Middle frontal gyrus (tissue), 1 donor: Measurements from ENCODE around the gene PIK3R6.
"Not testable (repeated sequence)": the region's sequence is repeated elsewhere in the genome, so short reads cannot be mapped to it uniquely, and the experiment has no call there.

Source experiments
- DNase-seq: peaks from one replicate; pipeline ENCODE4 v3.0.0-alpha.2; 2015; ENCODE audit warnings: low spot score; ENCODE audit errors: extremely low spot score

Gene PIK3R6

DNA sequence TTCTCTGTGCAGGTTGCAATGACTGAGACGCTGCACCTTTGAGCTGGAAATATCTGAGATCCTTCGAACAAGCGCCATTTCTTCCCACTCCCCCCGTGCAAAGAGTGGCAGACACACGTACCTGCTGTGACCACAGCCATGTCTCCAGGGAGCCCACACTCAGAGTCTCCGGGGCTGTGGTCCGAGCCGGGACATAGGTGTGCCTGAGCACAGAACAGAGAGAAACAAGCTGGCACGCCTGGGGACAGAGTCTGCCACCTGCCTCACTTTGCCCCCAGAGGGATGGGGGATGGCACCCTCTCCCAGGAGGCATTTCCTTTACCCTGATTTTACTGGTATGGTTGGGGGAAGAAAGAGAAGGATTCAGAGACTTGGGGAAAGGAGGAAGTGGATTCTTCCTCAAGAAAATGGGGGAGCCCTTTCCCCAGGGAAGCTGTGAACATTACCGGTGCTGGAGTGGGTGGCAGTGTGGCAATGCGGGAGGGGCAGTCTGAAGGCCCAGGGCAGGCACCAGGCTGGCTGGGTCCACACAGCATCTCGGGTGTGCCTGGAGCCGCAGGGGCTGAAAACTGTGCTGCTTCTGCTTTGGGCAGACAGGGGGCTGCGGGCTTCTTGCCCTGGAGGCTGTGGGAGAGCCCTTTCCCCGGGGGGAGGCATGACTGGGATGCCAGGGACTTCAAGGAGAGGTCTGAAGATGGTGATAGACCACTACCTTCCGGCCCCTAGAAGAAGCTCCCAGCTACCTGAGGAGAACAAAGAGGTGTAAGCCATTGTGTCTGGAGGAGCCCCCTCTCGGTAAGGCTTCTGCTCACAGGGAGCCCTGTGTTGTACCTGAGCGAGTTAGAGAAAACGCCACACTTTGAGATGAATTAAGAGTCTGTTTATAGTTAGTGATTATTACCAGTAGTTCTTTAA lies 6.6 kb upstream of the PIK3R6 start:
- no peak for DNase-seq

DNA sequence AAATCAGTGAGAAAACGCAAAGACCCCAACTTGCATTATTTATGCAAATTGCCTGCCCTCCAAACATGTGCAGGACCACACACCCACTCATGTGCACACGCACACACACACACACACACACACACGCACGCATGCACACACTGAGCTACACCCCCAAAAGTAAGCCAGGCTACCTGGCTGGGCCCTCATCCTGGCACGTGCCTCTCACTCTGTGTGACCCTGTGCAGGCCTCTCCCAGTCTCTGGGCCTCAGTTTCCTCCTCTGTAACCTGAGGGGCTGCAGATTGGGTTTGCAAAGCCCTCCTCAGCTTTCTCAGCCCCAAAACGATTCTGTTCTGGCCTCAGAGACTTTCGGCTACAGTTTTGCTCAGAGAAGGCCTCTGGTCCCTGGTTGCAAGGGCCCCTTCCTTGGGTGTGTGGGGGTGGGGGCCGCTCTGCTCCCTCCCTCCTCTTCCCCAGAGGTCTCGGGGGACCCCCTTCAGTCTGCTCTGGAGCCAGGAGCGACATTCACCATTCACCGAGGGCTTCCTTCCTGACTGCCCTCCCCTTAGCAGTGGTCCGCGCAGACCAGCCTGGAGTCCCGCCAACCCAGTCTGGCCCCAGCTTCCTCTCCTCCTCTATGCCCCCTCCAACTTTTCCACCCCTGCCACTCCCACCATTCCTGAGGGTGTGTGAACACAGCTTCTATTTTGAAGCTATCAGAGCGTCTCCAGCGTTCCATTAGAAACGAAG lies 5.4 kb upstream of the PIK3R6 start:
- no peak for DNase-seq

GRCh38 chr17:8872036-8872704 lies 4.7 kb upstream of the PIK3R6 start:
- DNase-seq: no peak

DNA sequence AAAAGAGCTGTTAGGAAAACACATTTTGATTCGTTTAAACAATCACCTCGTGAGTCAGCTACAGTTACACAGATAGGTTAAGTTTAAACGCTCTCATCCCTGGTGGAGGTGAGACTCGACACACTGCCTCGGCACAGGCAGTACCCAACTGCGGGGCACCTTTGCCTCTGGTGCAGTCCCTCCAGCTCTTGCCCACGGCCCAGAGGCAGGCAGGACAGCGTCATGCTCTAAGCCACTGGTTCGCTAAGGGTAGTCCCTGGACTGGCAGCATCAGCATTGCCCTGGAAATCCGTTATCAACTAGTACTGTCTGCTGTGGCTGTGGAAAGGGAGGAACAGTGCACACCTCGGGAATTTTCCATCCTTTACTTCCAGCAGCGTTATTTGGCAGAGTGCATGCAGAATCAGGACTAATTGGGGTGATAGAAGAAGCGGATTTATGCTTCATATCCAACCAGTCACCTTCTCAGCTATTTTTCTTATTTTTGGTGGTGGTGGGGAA lies 3.7 kb upstream of the PIK3R6 start:
- DNase-seq: no peak

GRCh38 chr17:8870406-8871040 lies 3.0 kb upstream of the PIK3R6 start:
- no peak for DNase-seq

DNA sequence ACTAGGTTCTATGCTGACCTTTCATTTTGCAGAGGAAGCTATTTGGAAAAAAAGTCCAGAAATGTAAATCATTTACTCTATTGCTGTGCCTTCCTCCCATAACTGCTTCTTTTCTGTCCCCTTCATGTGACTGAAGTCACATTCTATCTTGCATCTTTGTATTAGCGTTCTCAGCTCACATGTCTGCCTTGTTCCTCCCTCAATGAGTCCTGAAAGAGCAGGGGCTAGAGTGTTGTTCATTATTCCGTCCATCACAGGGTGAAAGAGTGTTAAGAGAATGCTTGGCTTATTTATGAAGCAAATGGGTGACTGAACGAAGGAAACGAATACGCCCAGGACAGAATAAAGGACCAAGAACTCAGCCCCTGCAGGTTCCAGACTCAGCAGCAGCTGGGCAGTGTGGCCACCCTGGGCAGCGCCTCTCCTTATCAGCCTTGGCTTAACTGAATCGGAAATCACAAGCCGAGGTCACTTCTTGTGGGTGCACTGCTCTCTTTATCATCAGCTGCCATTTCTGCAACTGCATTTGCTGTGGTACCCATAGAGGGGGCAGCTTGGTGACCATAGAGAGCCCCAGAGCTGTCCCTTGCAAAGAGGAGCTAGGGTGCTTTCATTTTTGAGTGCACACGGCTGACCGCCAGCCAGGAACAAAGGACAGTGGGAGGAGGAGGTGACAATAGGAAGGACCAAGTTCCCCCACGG lies 1.8 kb upstream of the PIK3R6 start:
- no peak for DNase-seq

GRCh38 chr17:8868529-8868951 lies 1.1 kb upstream of the PIK3R6 start:
- DNase-seq: no peak

- no peak for DNase-seq
Measured at GRCh38 chr17:8868092-8868491, 618 bp upstream of the PIK3R6 start.

DNA sequence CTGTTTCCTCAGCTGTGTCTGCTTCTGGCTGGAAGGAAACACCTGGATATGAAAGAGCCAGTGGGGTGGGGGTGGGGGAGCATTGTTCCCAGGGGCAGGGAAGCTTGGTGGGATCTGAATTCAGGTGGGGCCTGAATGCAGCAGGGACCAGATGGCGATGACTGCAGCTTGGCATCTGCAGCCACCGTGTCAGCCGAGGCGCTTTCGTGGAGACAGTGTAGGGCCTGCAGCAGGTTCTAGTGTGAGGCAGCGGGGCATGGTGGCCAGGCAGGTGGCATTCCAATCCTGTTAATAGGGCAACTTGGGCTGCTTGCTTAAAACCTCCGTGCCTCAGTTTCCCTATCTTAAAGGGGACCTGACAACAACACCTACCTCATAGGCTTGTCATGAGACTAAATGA lies 1.7 kb downstream of the PIK3R6 start:
- DNase-seq: no peak

- DNase-seq: no peak
Measured at GRCh38 chr17:8865385-8865784, 2.1 kb downstream of the PIK3R6 start.

DNA sequence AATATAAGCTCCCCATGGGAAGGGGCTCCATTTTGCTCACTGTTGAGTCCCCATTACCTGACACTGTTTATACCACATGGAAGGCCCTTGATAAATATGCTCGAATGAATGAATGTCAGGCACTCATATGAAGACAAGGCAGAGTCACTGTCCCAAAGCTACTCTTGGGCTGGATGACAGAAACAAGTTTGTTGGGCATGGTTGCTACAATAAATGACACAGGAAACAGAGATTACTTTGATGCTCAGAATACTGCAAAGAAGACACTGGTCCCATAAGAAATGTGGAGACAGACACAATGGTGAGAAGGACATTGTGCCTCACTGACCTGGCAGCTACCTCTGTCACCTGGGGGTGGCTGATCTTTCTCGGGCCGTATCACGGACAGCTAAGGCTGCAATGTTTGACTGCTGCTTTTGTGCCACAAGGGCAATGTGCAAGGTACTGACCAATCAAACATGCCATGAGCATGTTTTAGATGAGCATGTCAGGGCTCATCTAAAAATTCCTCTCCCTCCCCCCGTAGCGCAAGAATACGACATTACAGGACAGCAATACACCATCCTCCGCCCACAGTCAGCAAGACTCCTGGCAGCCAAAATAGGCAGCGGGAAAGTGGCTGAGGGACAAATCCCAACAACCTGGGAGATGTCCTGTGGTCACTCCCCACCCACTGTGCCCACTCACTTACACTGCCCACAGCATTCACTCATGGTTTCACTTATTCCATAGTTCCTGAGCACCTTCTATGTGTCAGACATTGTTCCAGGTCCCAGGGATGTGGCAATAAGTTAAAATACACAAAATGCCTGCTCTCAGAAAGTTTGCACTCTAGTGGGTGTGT lies 5.0 kb downstream of the PIK3R6 start:
- DNase-seq: no peak

DNA sequence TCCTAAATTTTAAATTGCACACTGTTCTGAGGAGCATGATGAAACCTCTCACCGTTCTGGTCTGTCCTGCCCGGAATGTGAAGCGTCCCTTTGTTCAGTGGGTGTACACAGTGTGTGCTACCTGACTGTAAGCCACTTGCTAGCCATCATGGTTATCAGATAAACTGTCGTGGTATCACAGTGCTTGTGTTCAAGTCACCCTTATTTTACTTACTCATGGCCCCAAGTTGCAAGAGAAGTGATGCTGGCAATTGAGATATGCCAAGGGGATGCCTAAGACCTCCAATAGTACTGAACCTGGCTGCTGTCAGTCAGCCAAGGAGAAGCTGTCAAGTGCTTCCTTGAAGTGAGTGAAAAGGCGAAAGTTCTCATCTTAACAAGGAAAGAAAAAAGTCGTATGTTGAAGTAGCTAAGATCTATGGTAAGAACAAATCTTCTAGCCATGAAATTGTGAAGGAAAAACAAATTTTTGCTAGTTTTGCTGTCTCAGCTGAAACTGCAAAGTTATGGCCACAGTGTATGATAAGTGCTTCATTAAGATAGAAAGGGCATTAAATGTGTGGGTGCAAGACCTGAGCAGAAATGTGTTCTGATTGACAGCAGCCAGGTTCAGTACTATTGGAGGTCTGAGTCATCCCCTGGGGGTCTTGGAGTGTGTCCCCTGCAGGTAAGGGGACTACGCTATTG lies 5.8 kb downstream of the PIK3R6 start:
- no peak for DNase-seq

DNA sequence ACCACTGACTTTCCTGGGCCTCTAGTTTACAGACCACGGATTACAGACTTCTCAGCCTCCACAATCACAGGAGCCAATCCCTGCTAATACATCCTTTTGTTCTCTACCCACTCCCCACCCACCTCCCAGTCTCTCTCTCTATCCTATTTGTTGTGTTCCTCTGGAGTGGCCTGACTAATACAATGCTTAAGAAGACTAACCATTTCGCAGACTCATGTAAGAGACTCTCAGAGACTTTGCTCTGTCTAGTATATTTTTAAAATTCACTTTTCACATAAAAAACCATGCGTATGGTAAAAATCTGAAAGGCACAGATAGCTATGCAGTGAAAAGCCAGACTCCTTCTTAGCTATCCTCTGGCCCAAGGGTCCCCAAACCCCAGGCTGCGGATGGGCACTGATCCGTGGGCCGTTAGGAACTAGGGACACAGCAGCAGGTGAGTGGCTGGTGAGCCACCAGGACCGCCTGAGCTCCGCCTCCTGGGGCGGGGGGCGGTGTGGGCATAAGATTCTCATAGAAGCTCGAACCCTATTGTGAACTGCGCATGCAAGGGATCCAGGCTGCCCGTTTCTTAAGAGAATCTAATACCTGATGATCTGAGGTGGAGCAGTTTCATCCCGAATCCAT lies 7.6 kb downstream of the PIK3R6 start:
- no peak for DNase-seq

- no peak for DNase-seq
Measured at GRCh38 chr17:8859027-8859803, 8.3 kb downstream of the PIK3R6 start.

DNA sequence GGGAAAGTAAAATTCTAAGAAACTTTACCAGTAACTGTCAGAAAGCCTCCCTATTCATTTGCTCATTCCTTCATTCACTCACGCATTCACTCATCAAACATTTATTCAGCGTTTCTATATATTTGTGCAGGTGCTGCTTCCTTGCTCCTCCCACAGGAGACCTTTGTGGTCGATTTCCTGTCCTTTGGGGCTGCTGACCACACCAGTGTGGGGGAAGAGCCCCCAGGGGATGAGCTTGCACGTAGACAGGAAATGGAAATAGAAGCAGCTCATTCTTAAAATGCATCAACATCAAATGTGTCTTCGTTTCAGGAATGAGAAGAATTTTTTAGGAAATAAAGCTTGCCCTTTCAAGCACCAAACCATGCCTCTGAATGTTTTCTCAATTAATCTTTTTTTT lies 9.6 kb downstream of the PIK3R6 start:
- DNase-seq: no peak

DNA sequence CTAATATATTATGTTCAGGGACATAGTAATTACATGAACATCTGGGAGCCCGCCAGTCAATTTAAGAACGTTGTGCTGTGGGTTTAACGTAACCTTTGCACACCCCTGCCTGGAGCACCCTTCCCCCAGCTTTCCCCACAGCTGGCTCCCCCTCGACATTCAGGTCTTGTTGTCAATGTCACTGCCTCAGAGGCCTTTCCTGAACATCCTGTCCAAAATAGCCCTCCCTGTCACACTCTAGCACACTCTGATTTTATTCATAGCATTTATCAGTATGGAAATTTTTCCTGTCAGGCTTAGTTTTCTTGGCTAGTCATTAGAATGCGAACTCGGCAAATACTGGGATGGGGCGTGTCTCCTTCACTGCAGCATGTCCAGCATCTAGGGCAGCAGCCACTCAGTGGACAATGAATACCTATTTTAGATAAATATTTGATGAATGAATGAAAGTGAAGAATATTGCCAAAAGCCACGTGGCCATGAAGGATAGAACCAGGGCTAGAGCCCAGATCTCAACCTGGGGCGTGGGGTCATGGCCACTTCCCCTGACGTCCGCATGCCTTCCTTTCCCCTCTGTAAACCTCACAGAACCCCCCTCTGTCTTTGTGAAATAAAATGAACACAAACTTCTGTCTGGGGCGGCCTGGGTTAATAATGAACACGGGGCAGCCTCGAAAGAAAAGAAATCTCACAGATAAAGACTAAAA lies 10.5 kb downstream of the PIK3R6 start:
- no peak for DNase-seq

DNA sequence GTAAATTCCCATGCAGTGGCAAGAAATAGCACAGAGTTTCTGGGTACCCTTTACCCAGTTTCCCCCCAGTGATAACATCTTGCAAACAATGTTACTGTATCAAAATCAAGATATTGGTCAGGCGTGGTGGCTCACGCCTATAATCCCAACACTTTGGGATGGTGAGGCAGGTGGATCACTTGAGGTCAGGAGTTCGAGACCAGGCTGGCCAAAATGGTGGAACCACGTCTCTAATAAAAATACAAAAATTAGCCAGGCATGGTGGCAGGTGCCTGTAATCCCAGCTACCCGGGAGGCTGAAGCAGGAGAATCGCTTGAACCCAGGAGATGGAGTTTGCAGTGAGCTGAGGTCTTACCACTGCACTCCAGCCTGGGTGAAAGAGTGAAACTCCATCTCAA lies 11.3 kb downstream of the PIK3R6 start:
- not testable (repeated sequence) for DNase-seq
